ENCODE results near the gene NUDCD2.
A peak's percentile ranks its signal among the peaks of the same experiment; 100 is the strongest.

Gene NUDCD2

GRCh38 chr5:163410505-163410904 lies 49.4 kb downstream of the NUDCD2 start:
- no peak overlapping the region for H3K4me3 ChIP-seq (ENCODE audit: control insufficient read depth, low read depth, low read length)
- TF ChIP-seq CTCF (IDR thresholded peaks at IDR 0.05; ENCODE audit: control insufficient read depth, insufficient read depth, low read depth, low read length, missing control alignments) = no peak
- DNase-seq (ENCODE audit: low read depth) = no peak

GRCh38 chr5:163409384-163409783 lies 50.5 kb downstream of the NUDCD2 start:
- no peak overlapping the region for H3K4me3 ChIP-seq (ENCODE audit: control insufficient read depth, low read depth, low read length)
- DNase-seq (ENCODE audit: low read depth) = no peak
- TF ChIP-seq CTCF (IDR thresholded peaks at IDR 0.05; ENCODE audit: control insufficient read depth, insufficient read depth, low read depth, low read length, missing control alignments) = no peak

- peak overlapping the region; percentile 12; the same call in 1 of the 2 replicates for H3K4me3 ChIP-seq (ENCODE audit: control insufficient read depth, low read depth, low read length)
- peak; percentile 33 for DNase-seq (ENCODE audit: low read depth)
- TF ChIP-seq CTCF (IDR thresholded peaks at IDR 0.05; ENCODE audit: control insufficient read depth, insufficient read depth, low read depth, low read length, missing control alignments) = peak; percentile 84
These were observed 51.5 kb downstream of the NUDCD2 start for GRCh38 chr5:163408311-163408923.

GRCh38 chr5:163407034-163407655 lies 52.8 kb downstream of the NUDCD2 start:
- DNase-seq (ENCODE audit: low read depth) = peak; percentile 4
- no peak overlapping the region for H3K4me3 ChIP-seq (ENCODE audit: control insufficient read depth, low read depth, low read length)
- no peak for TF ChIP-seq CTCF (IDR thresholded peaks at IDR 0.05; ENCODE audit: control insufficient read depth, insufficient read depth, low read depth, low read length, missing control alignments)

- H3K4me3 ChIP-seq (ENCODE audit: control insufficient read depth, low read depth, low read length) = no peak overlapping the region
- no peak for TF ChIP-seq CTCF (IDR thresholded peaks at IDR 0.05; ENCODE audit: control insufficient read depth, insufficient read depth, low read depth, low read length, missing control alignments)
- DNase-seq (ENCODE audit: low read depth) = no peak
These were observed 55.3 kb downstream of the NUDCD2 start for GRCh38 chr5:163404364-163405173.

GRCh38 chr5:163402007-163402406 lies 57.9 kb downstream of the NUDCD2 start:
- no peak for TF ChIP-seq CTCF (IDR thresholded peaks at IDR 0.05; ENCODE audit: control insufficient read depth, insufficient read depth, low read depth, low read length, missing control alignments)
- H3K4me3 ChIP-seq (ENCODE audit: control insufficient read depth, low read depth, low read length) = no peak overlapping the region
- no peak for DNase-seq (ENCODE audit: low read depth)
